A549 treated with AZD2906 at 1 μM for 4 hours (cell line): ENCODE results near the gene MBD3L4. TPM values are rescaled to one million over a fixed set of nuclear protein-coding genes. Genes with fewer than 3 reads are reported as not detected.

Source experiments
- total RNA-seq: library from RNA; stranded (reverse); fragments of 200-300 nt; extraction: Qiagen RNA extraction; gene quantifications from 5 replicates; pipeline ENCODE4 v1.2.3, GENCODE V29; 2022

The MBD3L4 gene
- not detected in 5 replicates for total RNA-seq

GRCh38 chr19:7040079-7040478, at the start of gene MBD3L4:
TSS of gene MBD3L4 (minus strand) at chr19:7040179. CDS start at chr19:7040144, 35 bp downstream.

GRCh38 chr19:7069042-7069903, 29.3 kb upstream of the MBD3L4 start, which contains the start of gene ZNF557:
TSS of gene ZNF557 (plus strand) at chr19:7069703. CDS start at chr19:7075075, 5,372 bp downstream.

GRCh38 chr19:7058576-7058975, 18.6 kb upstream of the MBD3L4 start, which contains the start of gene MBD3L3:
TSS of gene MBD3L3 (minus strand) at chr19:7058676. CDS start at chr19:7058605, 71 bp downstream.

GRCh38 chr19:7049021-7049420, 9.0 kb upstream of the MBD3L4 start, which contains the start of gene MBD3L2:
TSS of gene MBD3L2 (plus strand) at chr19:7049321. CDS start at chr19:7049374, 53 bp downstream.

GRCh38 chr19:7030278-7030677, 9.7 kb downstream of the MBD3L4 start, which contains the start of gene MBD3L5:
TSS of gene MBD3L5 (plus strand) at chr19:7030578. CDS start at chr19:7030612, 34 bp downstream.

GRCh38 chr19:7021331-7021730, 18.6 kb downstream of the MBD3L4 start, which contains the start of gene MBD3L2B:
TSS of gene MBD3L2B (minus strand) at chr19:7021431. CDS start at chr19:7021397, 34 bp downstream.

Other genes starting within 250 kb of the MBD3L4 start
- gene ADGRE1, start 152.6 kb downstream of the MBD3L4 start, total RNA-seq: 4.3 to 5.6 TPM (median 4.7 TPM) in 5 replicates
- gene MBD3L2B, start 18.7 kb downstream of the MBD3L4 start, total RNA-seq: not detected in 5 replicates
- gene MBD3L5, start 9.6 kb downstream of the MBD3L4 start, total RNA-seq: not detected in 5 replicates
- gene MBD3L2, start 9.1 kb upstream of the MBD3L4 start, total RNA-seq: not detected in 5 replicates
- not detected in 5 replicates for gene MBD3L3, start 18.5 kb upstream of the MBD3L4 start, total RNA-seq
- gene ZNF557, start 29.5 kb upstream of the MBD3L4 start, total RNA-seq: 2.4 to 2.9 TPM (median 2.8 TPM) in 5 replicates